ENCODE measurements around the gene NFIB. TPM values are rescaled to one million over a fixed set of nuclear protein-coding genes. Genes with fewer than 3 reads are reported as not detected.

NFIB gene
- total RNA-seq, 2 donors from 2014 or later: 5.3 to 14.1 TPM

- DNase-seq: no peak
- Histone ChIP-seq H3K27ac (ENCODE audit: low read depth, low read length) (no peak overlapping the region), H3K27me3 (ENCODE audit: control insufficient read depth, insufficient read depth, low read length, poor library complexity, severe bottlenecking) (no peaks in the 10 kb centered on the region), H3K36me3 (ENCODE audit: control insufficient read depth, insufficient read depth, low read length) (no peaks in the 10 kb centered on the region), H3K4me1 (ENCODE audit: control insufficient read depth, insufficient read depth, low read length) (peaks cover 5% of the 10 kb centered on the region), H3K4me3 (ENCODE audit: low read length) (no peak overlapping the region), H3K9ac (ENCODE audit: extremely low read depth, low read length, poor library complexity, severe bottlenecking) (no peak overlapping the region), H3K9me3 (ENCODE audit: control insufficient read depth, low read length) (no peaks in the 10 kb centered on the region)
- Mint-ChIP-seq H3K27ac (no peak overlapping the region), H3K4me3 (no peak overlapping the region), H3K9me3 (no peaks in the 10 kb centered on the region), H3K27me3 (ENCODE audit: insufficient read depth) (no peaks in the 10 kb centered on the region), H3K4me1 (peaks cover 17% of the 10 kb centered on the region), H3K36me3 (ENCODE audit: low read depth) (no peaks in the 10 kb centered on the region)
- WGBS, 2 experiments (ENCODE audit: insufficient coverage in 1 of 2, insufficient read length in 1 of 2): 95 to 96% methylated on average over 8 to 11 of the region's 11 CpGs
- TF ChIP-seq CTCF (conservative IDR thresholded peaks at IDR 0.05): no peak
Measured at GRCh38 chr9:14198047-14198840, 115.7 kb downstream of the NFIB start.

GRCh38 chr9:14197325-14197858 is 116.5 kb downstream of the NFIB start:
- no peaks in the 10 kb centered on the region for H3K36me3 ChIP-seq (ENCODE audit: control insufficient read depth, insufficient read depth, low read length)
- DNase-seq: no peak
- Mint-ChIP-seq H3K9me3 (no peaks in the 10 kb centered on the region), H3K4me1 (peaks cover 17% of the 10 kb centered on the region), H3K27ac (no peak overlapping the region), H3K4me3 (no peak overlapping the region), H3K27me3 (ENCODE audit: insufficient read depth) (no peaks in the 10 kb centered on the region), H3K36me3 (ENCODE audit: low read depth) (no peaks in the 10 kb centered on the region)
- H3K4me3 ChIP-seq (ENCODE audit: low read length): no peak overlapping the region
- 94 to 100% methylated on average over 3 to 4 of the region's 4 CpGs for WGBS, 2 experiments (ENCODE audit: insufficient coverage in 1 of 2, insufficient read length in 1 of 2)
- no peak for TF ChIP-seq CTCF (conservative IDR thresholded peaks at IDR 0.05)
- H3K27me3 ChIP-seq (ENCODE audit: control insufficient read depth, insufficient read depth, low read length, poor library complexity, severe bottlenecking): no peaks in the 10 kb centered on the region
- no peak overlapping the region for H3K27ac ChIP-seq (ENCODE audit: low read depth, low read length)
- H3K9me3 ChIP-seq (ENCODE audit: control insufficient read depth, low read length): no peaks in the 10 kb centered on the region
- H3K9ac ChIP-seq (ENCODE audit: extremely low read depth, low read length, poor library complexity, severe bottlenecking): no peak overlapping the region
- peaks cover 5% of the 10 kb centered on the region for H3K4me1 ChIP-seq (ENCODE audit: control insufficient read depth, insufficient read depth, low read length)

- WGBS, 2 experiments (ENCODE audit: insufficient coverage in 1 of 2, insufficient read length in 1 of 2): 98% methylated on average over 6 to 7 of the region's 7 CpGs
- Mint-ChIP-seq H3K9me3 (no peaks in the 10 kb centered on the region), H3K27me3 (ENCODE audit: insufficient read depth) (no peaks in the 10 kb centered on the region), H3K4me1 (peaks cover 11% of the 10 kb centered on the region), H3K36me3 (ENCODE audit: low read depth) (no peaks in the 10 kb centered on the region), H3K4me3 (no peak overlapping the region), H3K27ac (no peak overlapping the region)
- no peaks in the 10 kb centered on the region for H3K9me3 ChIP-seq (ENCODE audit: control insufficient read depth, low read length)
- H3K27ac ChIP-seq (ENCODE audit: low read depth, low read length): no peak overlapping the region
- H3K4me1 ChIP-seq (ENCODE audit: control insufficient read depth, insufficient read depth, low read length): peaks cover 8% of the 10 kb centered on the region
- no peaks in the 10 kb centered on the region for H3K27me3 ChIP-seq (ENCODE audit: control insufficient read depth, insufficient read depth, low read length, poor library complexity, severe bottlenecking)
- TF ChIP-seq CTCF (conservative IDR thresholded peaks at IDR 0.05): no peak
- H3K4me3 ChIP-seq (ENCODE audit: low read length): no peak overlapping the region
- H3K36me3 ChIP-seq (ENCODE audit: control insufficient read depth, insufficient read depth, low read length): no peaks in the 10 kb centered on the region
- DNase-seq: no peak
- no peak overlapping the region for H3K9ac ChIP-seq (ENCODE audit: extremely low read depth, low read length, poor library complexity, severe bottlenecking)
Measured at GRCh38 chr9:14193328-14193990, 120.5 kb downstream of the NFIB start.

Measured in endodermal cell (in vitro differentiated cells).